Esophagus muscularis mucosa (tissue), 4 donors: Measurements from ENCODE around the gene JDP2. TPM values are rescaled to one million over a fixed set of nuclear protein-coding genes. Genes with fewer than 3 reads are reported as not detected.

Source experiments
- DNase-seq: peaks from one replicate; pipeline ENCODE4 v3.0.0-alpha.2; 2017; ENCODE audit errors: extremely low spot score
- H3K27ac ChIP-seq, 4 donors: fragments of 200-600 bp; sonication (generic); replicated peaks in 1 of 4; 1 replicate in 3 of 4; 2 replicates in 1 of 4; pipeline ENCODE4 v1.5.1; 2016 to 2019; ENCODE audit warnings: mild to moderate bottlenecking in 1 of 4
- H3K27me3 ChIP-seq, 4 donors: fragments of 200-600 bp; sonication (generic); one replicate each; pipeline versions ENCODE4 v1.5.1 to v1.6.0; 2016 to 2019
- H3K36me3 ChIP-seq, 4 donors: fragments of 200-600 bp; sonication (generic); one replicate each; pipeline ENCODE4 v1.5.1; 2016 to 2019
- H3K4me1 ChIP-seq, 4 donors: fragments of 200-600 bp; sonication (generic); one replicate each; pipeline ENCODE4 v1.5.1; 2016 to 2019
- H3K4me3 ChIP-seq, 4 donors: fragments of 200-600 bp; sonication (generic); 1 replicate in 2 of 4; 2 replicates in 2 of 4; pipeline ENCODE4 v1.5.1; 2016 to 2019; ENCODE audit warnings: mild to moderate bottlenecking in 4 of 4, moderate library complexity in 1 of 4
- H3K9me3 ChIP-seq, 4 donors: fragments of 200-600 bp; sonication (generic); 1 replicate in 3 of 4; 2 replicates in 1 of 4; pipeline ENCODE4 v1.5.1; 2016 to 2019
- EP300 ChIP-seq: sonication (generic); formaldehyde crosslinking; IDR thresholded peaks from one replicate; pipeline ENCODE4 v1.6.1; 2017; ENCODE audit warnings: antibody characterized with exemption
- POLR2A ChIP-seq: fragments of 450-650 bp; IDR thresholded peaks from one replicate; pipeline ENCODE4 v1.6.1; 2017; ENCODE audit warnings: antibody characterized with exemption, moderate library complexity, mild to moderate bottlenecking, low read depth
- POLR2AphosphoS5 ChIP-seq, 2 donors: sonication (generic); formaldehyde crosslinking; IDR thresholded peaks; one replicate each; pipeline ENCODE4 v1.6.1; 2017; ENCODE audit warnings: antibody characterized with exemption in 2 of 2
- WGBS: methylation state at CpG from one replicate; pipeline ENCODE4 v1.1.5; 2018; 5-methylcytosine and 5-hydroxymethylcytosine counted together
- intact Hi-C: fragments of 100-400 bp; cut with DNase I; formaldehyde crosslinking; loops from one replicate; pipeline ENCODE4 v1.15.1; 2023
- total RNA-seq, 4 donors: library from RNA; depleted of rRNA; stranded (reverse); fragments of >200 nt; gene quantifications; one replicate each; pipeline versions ENCODE4 v1.1.0 to v1.2.1, GENCODE V29; 2016
- TF ChIP-seq, protein P1 (sequence below), 3 experiments: fragments of 200-600 bp in 2 of 3; fragments of 450-650 bp in 1 of 3; sonication (generic) in 2 of 3; IDR thresholded peaks; one replicate each; pipeline ENCODE4 v1.5.1; 2017 to 2019; ENCODE audit warnings: antibody characterized with exemption in 3 of 3, mild to moderate bottlenecking in 2 of 3, moderate library complexity in 1 of 3

JDP2 gene
- total RNA-seq, 4 donors from 2014 or later = 50.5 to 94.5 (median 78.3) TPM

GRCh38 chr14:75491376-75491978 is 63.7 kb downstream of the JDP2 start:
- TF ChIP-seq POLR2AphosphoS5 (IDR thresholded peaks at IDR 0.05) = no peak
- TF ChIP-seq EP300 = no peak
- TF ChIP-seq, protein P1, sequence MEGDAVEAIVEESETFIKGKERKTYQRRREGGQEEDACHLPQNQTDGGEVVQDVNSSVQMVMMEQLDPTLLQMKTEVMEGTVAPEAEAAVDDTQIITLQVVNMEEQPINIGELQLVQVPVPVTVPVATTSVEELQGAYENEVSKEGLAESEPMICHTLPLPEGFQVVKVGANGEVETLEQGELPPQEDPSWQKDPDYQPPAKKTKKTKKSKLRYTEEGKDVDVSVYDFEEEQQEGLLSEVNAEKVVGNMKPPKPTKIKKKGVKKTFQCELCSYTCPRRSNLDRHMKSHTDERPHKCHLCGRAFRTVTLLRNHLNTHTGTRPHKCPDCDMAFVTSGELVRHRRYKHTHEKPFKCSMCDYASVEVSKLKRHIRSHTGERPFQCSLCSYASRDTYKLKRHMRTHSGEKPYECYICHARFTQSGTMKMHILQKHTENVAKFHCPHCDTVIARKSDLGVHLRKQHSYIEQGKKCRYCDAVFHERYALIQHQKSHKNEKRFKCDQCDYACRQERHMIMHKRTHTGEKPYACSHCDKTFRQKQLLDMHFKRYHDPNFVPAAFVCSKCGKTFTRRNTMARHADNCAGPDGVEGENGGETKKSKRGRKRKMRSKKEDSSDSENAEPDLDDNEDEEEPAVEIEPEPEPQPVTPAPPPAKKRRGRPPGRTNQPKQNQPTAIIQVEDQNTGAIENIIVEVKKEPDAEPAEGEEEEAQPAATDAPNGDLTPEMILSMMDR (IDR thresholded peaks at IDR 0.05) = no peak
- TF ChIP-seq POLR2A = no peak
- no peaks in the 10 kb centered on the region for H3K27me3 ChIP-seq
- H3K4me1 ChIP-seq = peaks cover 0 to 7% (median 0%) of the 10 kb centered on the region in 4 donors
- WGBS = 79% methylated on average over 12 of the region's 14 CpGs
- no peak overlapping the region for H3K27ac ChIP-seq
- H3K9me3 ChIP-seq = no peaks in the 10 kb centered on the region
- intact Hi-C loops = no loop called here
- no peak overlapping the region for H3K4me3 ChIP-seq
- DNase-seq = peak; percentile 74
- H3K36me3 ChIP-seq = no peaks in the 10 kb centered on the region

- no peak overlapping the region for H3K4me3 ChIP-seq
- intact Hi-C loops = no loop called here
- H3K27ac ChIP-seq = no peak overlapping the region
- no peaks in the 10 kb centered on the region for H3K27me3 ChIP-seq
- no peaks in the 10 kb centered on the region for H3K9me3 ChIP-seq
- 91% methylated on average over 9 of the region's 9 CpGs for WGBS
- no peaks in the 10 kb centered on the region for H3K36me3 ChIP-seq
- H3K4me1 ChIP-seq = peaks cover 0 to 7% (median 0%) of the 10 kb centered on the region in 4 donors
- DNase-seq = peak; percentile 75
- TF ChIP-seq, protein P1 (IDR thresholded peaks at IDR 0.05) = no peak
- TF ChIP-seq EP300 (no peak), POLR2A (no peak), POLR2AphosphoS5 (IDR thresholded peaks at IDR 0.05) (no peak)
Observed at GRCh38 chr14:75492832-75493591, 65.2 kb downstream of the JDP2 start.

- 67% methylated on average over 8 of the region's 8 CpGs for WGBS
- H3K9me3 ChIP-seq = no peaks in the 10 kb centered on the region
- TF ChIP-seq POLR2A (no peak), EP300 (no peak), POLR2AphosphoS5 (IDR thresholded peaks at IDR 0.05) (no peak)
- TF ChIP-seq, protein P1 (IDR thresholded peaks at IDR 0.05) = no peak
- H3K27ac ChIP-seq = no peak overlapping the region
- no peak for DNase-seq
- H3K36me3 ChIP-seq = no peaks in the 10 kb centered on the region
- peaks cover 0 to 6% (median 0%) of the 10 kb centered on the region in 4 donors for H3K4me1 ChIP-seq
- H3K4me3 ChIP-seq = no peak overlapping the region
- no peaks in the 10 kb centered on the region for H3K27me3 ChIP-seq
- intact Hi-C loops = no loop called here
Observed at GRCh38 chr14:75493592-75494087, 65.8 kb downstream of the JDP2 start.

DNA sequence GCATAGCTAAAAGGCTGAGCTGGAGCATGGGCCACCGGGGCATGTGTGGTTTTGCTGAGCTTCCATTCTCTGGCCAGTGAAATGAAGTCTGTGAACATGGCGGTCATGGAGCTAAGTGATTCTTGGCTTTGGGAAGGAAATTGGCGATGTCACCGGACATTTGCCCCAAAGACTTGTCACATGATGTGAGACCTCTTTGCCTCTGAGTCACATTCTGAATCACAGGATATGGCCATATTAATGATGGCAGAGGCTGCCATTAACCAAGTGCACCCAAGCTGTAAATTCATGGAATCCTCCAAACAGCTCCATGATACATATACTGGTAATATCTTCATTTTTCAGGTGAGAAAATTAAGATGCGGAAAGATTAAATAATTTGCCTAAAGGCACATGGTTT is 67.1 kb downstream of the JDP2 start:
- H3K4me3 ChIP-seq = no peak overlapping the region
- H3K36me3 ChIP-seq = no peaks in the 10 kb centered on the region
- DNase-seq = no peak
- WGBS = 90% methylated on average over 5 of the region's 5 CpGs
- H3K27ac ChIP-seq = no peak overlapping the region
- intact Hi-C loops = no loop called here
- no peaks in the 10 kb centered on the region for H3K9me3 ChIP-seq
- H3K27me3 ChIP-seq = no peaks in the 10 kb centered on the region
- no peak for TF ChIP-seq EP300
- TF ChIP-seq POLR2AphosphoS5 (IDR thresholded peaks at IDR 0.05) = no peak
- TF ChIP-seq, protein P1 (IDR thresholded peaks at IDR 0.05) = no peak
- no peak for TF ChIP-seq POLR2A
- no peaks in the 10 kb centered on the region for H3K4me1 ChIP-seq
